ENCODE data around the gene FAM117B. TPM values are rescaled to one million over a fixed set of nuclear protein-coding genes. Genes with fewer than 3 reads are reported as not detected.

The FAM117B gene
- total RNA-seq, 2 donors from 2014 or later: 7.0 to 17.1 TPM

DNA sequence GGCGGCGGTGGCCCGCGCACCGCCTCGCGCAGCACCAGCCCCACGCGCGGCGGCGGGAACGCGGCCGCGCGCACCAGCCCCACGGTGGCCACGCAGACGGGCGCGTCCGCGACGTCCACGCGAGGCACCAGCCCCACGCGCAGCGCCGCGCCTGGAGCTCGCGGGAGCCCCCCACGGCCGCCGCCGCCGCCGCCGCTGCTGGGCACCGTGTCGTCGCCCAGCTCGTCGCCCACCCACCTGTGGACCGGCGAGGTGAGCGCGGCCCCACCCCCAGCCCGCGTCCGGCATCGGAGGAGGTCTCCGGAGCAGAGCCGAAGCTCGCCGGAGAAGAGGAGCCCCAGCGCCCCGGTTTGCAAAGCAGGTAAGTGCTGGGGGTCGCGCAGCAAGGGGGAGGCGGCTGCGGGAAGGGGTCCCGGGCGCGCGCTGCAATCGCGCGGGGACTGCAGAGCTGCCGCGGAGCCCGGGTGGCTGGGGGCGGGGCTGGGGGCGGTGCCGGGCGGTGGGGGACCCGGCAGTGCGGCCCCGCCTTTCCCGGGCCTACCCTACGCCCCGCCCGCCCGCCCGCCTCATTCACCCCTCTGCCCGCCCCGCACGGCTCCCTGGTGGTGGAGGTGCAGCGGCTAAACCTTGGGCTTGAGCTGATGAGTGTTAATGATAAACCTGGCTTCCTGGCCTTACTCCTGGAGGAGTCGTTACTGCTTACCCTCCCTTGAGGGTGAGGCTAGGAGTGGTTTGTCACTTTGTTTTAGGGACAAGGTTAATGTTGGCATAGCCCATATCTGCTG is 851 bp downstream of the FAM117B start:
- 0% methylated on average over 82 of the region's 92 CpGs; no CpG with 5 or more reads in 1 of the 2 donors for WGBS, 2 donors

DNA sequence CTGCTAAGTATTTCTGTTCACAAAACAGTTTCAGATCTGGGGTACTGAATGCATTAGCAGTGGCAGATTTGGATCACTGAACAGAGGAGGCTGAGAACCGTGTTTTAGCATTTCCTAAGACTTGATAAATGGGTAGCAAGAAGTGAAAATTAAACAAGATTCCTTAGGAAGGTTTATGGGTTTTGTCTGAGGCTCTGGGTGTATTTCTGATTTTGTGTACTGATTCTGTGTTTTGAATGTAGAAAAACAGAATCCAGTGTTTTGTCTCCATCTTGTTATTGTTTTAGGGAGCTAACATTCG is 1.4 kb downstream of the FAM117B start:
- TF ChIP-seq, protein P1, sequence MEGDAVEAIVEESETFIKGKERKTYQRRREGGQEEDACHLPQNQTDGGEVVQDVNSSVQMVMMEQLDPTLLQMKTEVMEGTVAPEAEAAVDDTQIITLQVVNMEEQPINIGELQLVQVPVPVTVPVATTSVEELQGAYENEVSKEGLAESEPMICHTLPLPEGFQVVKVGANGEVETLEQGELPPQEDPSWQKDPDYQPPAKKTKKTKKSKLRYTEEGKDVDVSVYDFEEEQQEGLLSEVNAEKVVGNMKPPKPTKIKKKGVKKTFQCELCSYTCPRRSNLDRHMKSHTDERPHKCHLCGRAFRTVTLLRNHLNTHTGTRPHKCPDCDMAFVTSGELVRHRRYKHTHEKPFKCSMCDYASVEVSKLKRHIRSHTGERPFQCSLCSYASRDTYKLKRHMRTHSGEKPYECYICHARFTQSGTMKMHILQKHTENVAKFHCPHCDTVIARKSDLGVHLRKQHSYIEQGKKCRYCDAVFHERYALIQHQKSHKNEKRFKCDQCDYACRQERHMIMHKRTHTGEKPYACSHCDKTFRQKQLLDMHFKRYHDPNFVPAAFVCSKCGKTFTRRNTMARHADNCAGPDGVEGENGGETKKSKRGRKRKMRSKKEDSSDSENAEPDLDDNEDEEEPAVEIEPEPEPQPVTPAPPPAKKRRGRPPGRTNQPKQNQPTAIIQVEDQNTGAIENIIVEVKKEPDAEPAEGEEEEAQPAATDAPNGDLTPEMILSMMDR (IDR thresholded peaks at IDR 0.05): peak in 1 of 7 experiments; percentile 2
- TF ChIP-seq POLR2A (IDR thresholded peaks at IDR 0.05): no peak
- Histone ChIP-seq H3K4me3 (no peak overlapping the region), H3K9me3 (no peaks in the 10 kb centered on the region), H3K4me1 (peaks cover 35% of the 10 kb centered on the region), H3K27ac (peak overlapping the region; percentile 93 to 98 (median 97)), H3K36me3 (replicated peaks in 1 of 2; ENCODE audit: insufficient read depth in 1 of 2, low read depth in 2 of 2) (no peaks in the 10 kb centered on the region), H3K27me3 (no peaks in the 10 kb centered on the region)
- intact Hi-C loops (cut with DNase I): no loop called here
- 2 to 3% methylated on average over 2 of the region's 2 CpGs for WGBS, 2 donors
- ATAC-seq (no peak), DNase-seq (no peak)

More for the DNA sequence above, 851 bp downstream of the FAM117B start:
- H3K4me1 ChIP-seq: peaks cover 35% of the 10 kb centered on the region
- H3K27ac ChIP-seq: peak overlapping the region; percentile 93 to 98 (median 97)
- peak overlapping the region; percentile 72 to 79 for H3K4me3 ChIP-seq
- H3K27me3 ChIP-seq: no peaks in the 10 kb centered on the region
- intact Hi-C loops (cut with DNase I): no loop called here
- peak; percentile 74 for ATAC-seq
- TF ChIP-seq POLR2A (IDR thresholded peaks at IDR 0.05): peak in 2 of 3 donors; percentile 71 to 72
- TF ChIP-seq, protein P1 (IDR thresholded peaks at IDR 0.05): peak in 3 of 7 experiments; percentile 29 to 33 (median 33)
- no peaks in the 10 kb centered on the region for H3K9me3 ChIP-seq
- H3K36me3 ChIP-seq (replicated peaks in 1 of 2; ENCODE audit: insufficient read depth in 1 of 2, low read depth in 2 of 2): no peaks in the 10 kb centered on the region
- DNase-seq: peak; percentile 88 to 93 (median 92)

DNA sequence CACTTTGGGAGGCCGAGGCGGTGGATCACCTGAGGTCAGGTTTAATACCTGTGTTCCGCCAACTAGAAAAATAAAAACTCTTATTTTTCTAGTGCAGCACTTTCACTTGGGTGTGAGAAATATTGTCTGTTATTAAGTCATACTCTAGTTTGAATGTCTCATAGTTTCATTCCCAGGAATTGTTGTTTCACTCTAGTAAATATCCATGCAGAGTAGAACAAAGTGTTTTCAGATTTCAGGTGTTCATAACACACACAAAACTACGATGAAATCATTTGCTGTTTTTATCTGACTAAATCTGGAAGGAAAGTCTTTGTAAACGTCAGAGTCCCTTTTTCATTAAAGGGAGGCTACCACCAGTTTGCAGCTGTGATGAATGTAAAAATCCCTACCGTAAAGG is 4.0 kb downstream of the FAM117B start:
- no peaks in the 10 kb centered on the region for H3K9me3 ChIP-seq
- intact Hi-C loops (cut with DNase I): no loop called here
- peaks cover 16% of the 10 kb centered on the region for H3K4me1 ChIP-seq
- 72 to 78% methylated on average over 6 of the region's 6 CpGs for WGBS, 2 donors
- H3K27ac ChIP-seq: peak overlapping the region in 1 of 4 donors; percentile 18
- no peak for TF ChIP-seq POLR2A (IDR thresholded peaks at IDR 0.05)
- H3K4me3 ChIP-seq: no peak overlapping the region
- no peak for DNase-seq
- no peaks in the 10 kb centered on the region for H3K27me3 ChIP-seq
- no peaks in the 10 kb centered on the region for H3K36me3 ChIP-seq (replicated peaks in 1 of 2; ENCODE audit: insufficient read depth in 1 of 2, low read depth in 2 of 2)
- no peak for ATAC-seq

DNA sequence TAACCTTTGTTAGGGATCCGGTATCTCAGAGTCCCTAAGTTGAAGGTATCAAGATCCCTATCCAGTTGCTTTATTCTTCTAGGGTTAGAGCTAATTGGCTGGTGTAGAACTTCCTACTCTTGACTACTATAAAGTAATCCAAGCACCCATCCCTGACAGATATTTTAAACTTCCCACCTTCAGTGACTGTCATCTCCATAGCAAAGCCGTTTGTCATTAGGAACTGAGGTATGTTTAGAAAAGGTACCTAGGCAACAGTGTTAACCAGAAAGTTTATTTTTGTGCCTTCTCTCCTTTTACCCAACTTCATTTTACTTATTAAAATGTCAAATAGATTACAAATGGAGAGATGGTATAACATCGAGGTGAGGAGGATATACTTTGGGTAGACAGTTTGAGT is 4.5 kb downstream of the FAM117B start:
- Histone ChIP-seq H3K27me3 (no peaks in the 10 kb centered on the region), H3K36me3 (replicated peaks in 1 of 2; ENCODE audit: insufficient read depth in 1 of 2, low read depth in 2 of 2) (no peaks in the 10 kb centered on the region), H3K27ac (no peak overlapping the region), H3K9me3 (no peaks in the 10 kb centered on the region), H3K4me1 (peaks cover 11% of the 10 kb centered on the region), H3K4me3 (no peak overlapping the region)
- DNase-seq: no peak
- intact Hi-C loops (cut with DNase I): no loop called here
- no peak for ATAC-seq
- WGBS, 2 donors: 42 to 48% methylated on average over 3 of the region's 3 CpGs
- no peak for TF ChIP-seq POLR2A (IDR thresholded peaks at IDR 0.05)
- TF ChIP-seq, protein P1 (IDR thresholded peaks at IDR 0.05): no peak

DNA sequence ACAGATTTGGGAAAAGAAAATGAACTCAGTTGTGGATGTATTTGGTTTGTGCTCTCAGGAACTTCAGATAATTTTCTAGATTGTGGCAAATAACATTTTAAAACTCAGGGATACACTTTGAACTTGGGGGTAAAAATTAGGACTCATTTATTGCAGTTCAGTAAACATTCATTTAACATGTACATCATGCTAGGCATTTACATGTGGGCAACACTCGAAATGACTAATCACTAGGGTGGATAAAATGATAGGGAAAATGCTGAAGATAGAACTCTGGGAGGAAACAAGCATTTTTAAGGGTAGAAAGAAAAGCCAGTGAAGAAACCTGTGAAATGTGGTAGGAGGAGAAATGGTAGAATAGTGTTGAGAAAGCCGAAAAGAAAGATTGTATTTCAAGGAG is 7.8 kb downstream of the FAM117B start:
- Histone ChIP-seq H3K4me3 (no peak overlapping the region), H3K9me3 (no peaks in the 10 kb centered on the region), H3K27ac (peak overlapping the region in 2 of 4 donors; percentile 19 to 24), H3K27me3 (no peaks in the 10 kb centered on the region), H3K36me3 (replicated peaks in 1 of 2; ENCODE audit: insufficient read depth in 1 of 2, low read depth in 2 of 2) (no peaks in the 10 kb centered on the region), H3K4me1 (peaks cover 15% of the 10 kb centered on the region)
- intact Hi-C loops (cut with DNase I): no loop called here
- ATAC-seq (no peak), DNase-seq (no peak)
- 35 to 51% methylated on average over 2 of the region's 2 CpGs for WGBS, 2 donors
- TF ChIP-seq POLR2A (IDR thresholded peaks at IDR 0.05): no peak
- TF ChIP-seq, protein P1 (IDR thresholded peaks at IDR 0.05): no peak
